OCI-M2 (cell line): Measurements from ENCODE around the gene DHRS13.
"Not testable (repeated sequence)": the region's sequence is repeated elsewhere in the genome, so short reads cannot be mapped to it uniquely, and the experiment has no call there.

Experiments used
- DNase-seq: peaks from one replicate; lab custom pipeline; 2025; ENCODE audit not compliant: unreplicated experiment; lab: John Stamatoyannopoulos, UW

DHRS13 gene

GRCh38 chr17:28904800-28905199, 1.9 kb upstream of the DHRS13 start:
- DNase-seq: no peak

GRCh38 chr17:28903546-28903841, 615 bp upstream of the DHRS13 start:
- not testable (repeated sequence) for DNase-seq

- DNase-seq: no peak
Observed at GRCh38 chr17:28901866-28902818, 737 bp downstream of the DHRS13 start.

- DNase-seq: no peak
Observed at GRCh38 chr17:28900986-28901726, 1.7 kb downstream of the DHRS13 start.

- DNase-seq: no peak
Observed at GRCh38 chr17:28899212-28899815, 3.6 kb downstream of the DHRS13 start.

- DNase-seq: no peak
Observed at GRCh38 chr17:28898527-28898955, 4.3 kb downstream of the DHRS13 start.

- no peak for DNase-seq
Observed at GRCh38 chr17:28897769-28898526, 4.9 kb downstream of the DHRS13 start.

GRCh38 chr17:28896884-28897768, 5.8 kb downstream of the DHRS13 start, which contains the start of gene FLOT2:
Gene FLOT2, minus strand, starts transcription at chr17:28897733. Its CDS starts 159 bp downstream, at chr17:28897574.
- DNase-seq: no peak

GRCh38 chr17:28896491-28896883, 6.4 kb downstream of the DHRS13 start:
- DNase-seq: no peak

- no peak for DNase-seq
Observed at GRCh38 chr17:28895794-28896447, 7.0 kb downstream of the DHRS13 start.

- not testable (repeated sequence) for DNase-seq
Observed at GRCh38 chr17:28893248-28894183, 9.4 kb downstream of the DHRS13 start.

- no peak for DNase-seq
Observed at GRCh38 chr17:28892024-28892423, 10.9 kb downstream of the DHRS13 start.

GRCh38 chr17:28891201-28891600, 11.7 kb downstream of the DHRS13 start:
- no peak for DNase-seq

- no peak for DNase-seq
Observed at GRCh38 chr17:28889996-28890395, 12.9 kb downstream of the DHRS13 start.

GRCh38 chr17:28888832-28889231, 14.0 kb downstream of the DHRS13 start:
- DNase-seq: no peak

- DNase-seq: no peak
Observed at GRCh38 chr17:28887871-28888471, 14.9 kb downstream of the DHRS13 start.

- no peak for DNase-seq
Observed at GRCh38 chr17:28885951-28886350, 16.9 kb downstream of the DHRS13 start.

GRCh38 chr17:28885363-28885762, 17.5 kb downstream of the DHRS13 start:
- no peak for DNase-seq
